RWPE1 (cell line): ENCODE data around the gene TTC28.

Source experiments
- CTCF ChIA-PET: fragments of 350-600 bp; sonication (Branson Sonifier 250); formaldehyde crosslinking; extraction: SDS; loops from one replicate; lab custom pipeline; 2021; lab: Yijun Ruan, JAX
- POLR2A ChIA-PET: fragments of 400-600 bp; formaldehyde crosslinking; extraction: SDS; loops from one replicate; lab custom pipeline; 2020; ENCODE audit warnings: antibody characterized with exemption; ENCODE audit not compliant: low non-redundant PET; lab: Yijun Ruan, JAX
- DNase-seq: peaks from one replicate; pipeline ENCODE4 v3.0.0; 2012; ENCODE audit warnings: low spot score
- H3K27ac ChIP-seq: fragments of 450-650 bp; 2 replicates; pipeline ENCODE4 v1.5.1; 2017
- TF ChIP-seq, protein P1 (sequence below): fragments of 450-650 bp; conservative IDR thresholded peaks from 2 replicates; pipeline ENCODE4 v1.5.1; 2017; ENCODE audit warnings: low read depth, mild to moderate bottlenecking

TTC28 gene

GRCh38 chr22:28650463-28650862 is 29.2 kb downstream of the TTC28 start:
- no peak for DNase-seq
- CTCF ChIA-PET, result interaction anchor here (0.6 kb wide), 1 partner anchor 11 kb away, joined by 4 read pairs; no protein-coding TSS in a partner anchor
- no peak overlapping the region for H3K27ac ChIP-seq
- POLR2A ChIA-PET, result no interaction called here
- TF ChIP-seq, protein P1, sequence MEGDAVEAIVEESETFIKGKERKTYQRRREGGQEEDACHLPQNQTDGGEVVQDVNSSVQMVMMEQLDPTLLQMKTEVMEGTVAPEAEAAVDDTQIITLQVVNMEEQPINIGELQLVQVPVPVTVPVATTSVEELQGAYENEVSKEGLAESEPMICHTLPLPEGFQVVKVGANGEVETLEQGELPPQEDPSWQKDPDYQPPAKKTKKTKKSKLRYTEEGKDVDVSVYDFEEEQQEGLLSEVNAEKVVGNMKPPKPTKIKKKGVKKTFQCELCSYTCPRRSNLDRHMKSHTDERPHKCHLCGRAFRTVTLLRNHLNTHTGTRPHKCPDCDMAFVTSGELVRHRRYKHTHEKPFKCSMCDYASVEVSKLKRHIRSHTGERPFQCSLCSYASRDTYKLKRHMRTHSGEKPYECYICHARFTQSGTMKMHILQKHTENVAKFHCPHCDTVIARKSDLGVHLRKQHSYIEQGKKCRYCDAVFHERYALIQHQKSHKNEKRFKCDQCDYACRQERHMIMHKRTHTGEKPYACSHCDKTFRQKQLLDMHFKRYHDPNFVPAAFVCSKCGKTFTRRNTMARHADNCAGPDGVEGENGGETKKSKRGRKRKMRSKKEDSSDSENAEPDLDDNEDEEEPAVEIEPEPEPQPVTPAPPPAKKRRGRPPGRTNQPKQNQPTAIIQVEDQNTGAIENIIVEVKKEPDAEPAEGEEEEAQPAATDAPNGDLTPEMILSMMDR, result no peak

DNA sequence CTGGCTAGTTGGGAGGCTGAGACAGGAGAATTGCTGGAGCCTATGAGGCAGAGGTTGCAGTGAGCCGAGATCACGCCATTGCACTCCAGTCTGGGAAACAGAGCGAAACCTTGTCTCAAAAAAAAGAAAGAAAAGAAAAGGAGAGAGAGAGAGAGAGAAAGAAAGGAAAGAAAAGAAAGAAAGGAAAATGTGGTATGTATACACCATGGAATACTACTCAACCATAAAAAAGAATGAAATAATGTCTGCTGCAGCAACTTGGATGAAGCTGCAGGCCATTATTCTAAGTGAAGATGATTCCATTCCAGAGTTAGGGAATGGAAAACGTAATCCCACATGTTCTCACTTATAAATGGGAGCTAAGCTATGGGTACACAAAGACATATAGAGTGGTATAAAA is 30.8 kb downstream of the TTC28 start:
- no peak overlapping the region for H3K27ac ChIP-seq
- ChIA-PET CTCF (interaction anchor here (0.7 to 1.1 kb wide), 2 partner anchors 22 to 266 kb away, joined by 3 to 4 read pairs; no protein-coding TSS in a partner anchor), POLR2A (no interaction called here)
- TF ChIP-seq, protein P1, result no peak
- no peak for DNase-seq

DNA sequence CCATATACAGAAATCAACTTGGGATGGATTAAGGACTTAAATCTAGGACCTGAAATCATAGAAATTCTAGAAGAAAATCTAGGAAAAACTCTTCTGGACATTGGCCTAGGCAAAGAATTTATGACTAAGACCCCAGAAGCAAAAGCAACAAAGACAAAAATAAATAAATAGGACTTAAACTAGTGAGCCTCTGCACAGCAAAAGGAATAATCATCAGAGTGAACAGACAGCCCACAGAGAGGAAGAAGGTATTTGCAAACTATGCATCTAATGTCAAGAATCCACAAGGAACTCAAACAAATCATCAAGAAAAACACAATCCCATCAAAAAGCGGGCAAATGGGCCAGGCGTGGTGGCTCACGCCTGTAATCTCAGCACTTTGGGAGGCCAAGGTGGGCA is 32.4 kb downstream of the TTC28 start:
- DNase-seq, result no peak
- CTCF ChIA-PET, result no interaction called here
- POLR2A ChIA-PET, result no interaction called here
- H3K27ac ChIP-seq, result no peak overlapping the region
- TF ChIP-seq, protein P1, result no peak

- ChIA-PET POLR2A (no interaction called here), CTCF (no interaction called here)
- H3K27ac ChIP-seq, result no peak overlapping the region
- TF ChIP-seq, protein P1, result no peak
- DNase-seq, result no peak
Measured at GRCh38 chr22:28639321-28639720, 40.3 kb downstream of the TTC28 start.

DNA sequence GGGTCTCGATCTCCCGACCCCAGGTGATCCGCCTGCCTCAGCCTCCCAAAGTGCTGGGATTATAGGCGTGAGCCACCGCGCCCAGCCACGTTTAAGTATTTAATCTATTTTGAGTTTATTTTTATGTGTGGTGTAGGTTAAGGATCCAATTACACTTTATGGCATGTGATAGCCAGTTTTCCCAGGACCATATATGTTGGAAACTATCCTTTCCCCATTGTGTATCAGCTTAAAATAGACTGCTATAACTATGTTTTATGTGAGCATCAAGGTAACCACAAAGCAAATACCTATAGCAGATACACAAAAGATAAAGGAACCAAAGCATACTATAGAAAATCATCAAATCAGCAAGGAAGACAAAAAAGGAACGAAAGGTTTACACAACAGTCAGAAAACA is 42.4 kb downstream of the TTC28 start:
- DNase-seq, result no peak
- TF ChIP-seq, protein P1, result no peak
- POLR2A ChIA-PET, result no interaction called here
- no peak overlapping the region for H3K27ac ChIP-seq
- CTCF ChIA-PET, result no interaction called here

GRCh38 chr22:28630177-28630574 is 49.5 kb downstream of the TTC28 start:
- POLR2A ChIA-PET, result no interaction called here
- no peak overlapping the region for H3K27ac ChIP-seq
- TF ChIP-seq, protein P1, result no peak
- CTCF ChIA-PET, result interaction anchor here (1.2 kb wide), 1 partner anchor 616 kb away, joined by 3 read pairs; no protein-coding TSS in a partner anchor
- DNase-seq, result no peak
